GM23338 (cell line): Measurements from ENCODE around the gene ARHGAP36. TPM values are rescaled to one million over a fixed set of nuclear protein-coding genes. Genes with fewer than 3 reads are reported as not detected.

Source experiments
- ATAC-seq: fragments of 200-7000 bp; cut with Tn5 transposase; 3 replicates; pipeline ENCODE4 v1.9.1; 2020
- DNase-seq: peaks from one replicate; pipeline ENCODE4 v3.0.0-alpha.2; 2015; ENCODE audit warnings: low spot score
- H2AFZ ChIP-seq: fragments of 200-600 bp; sonication (generic); 2 replicates; pipeline ENCODE4 v1.8.0; 2016; ENCODE audit warnings: antibody characterized with exemption, mild to moderate bottlenecking, moderate library complexity
- H3F3A ChIP-seq: fragments of 200-600 bp; sonication (generic); replicated peaks from 2 replicates; pipeline ENCODE4 v1.8.0; 2017; ENCODE audit warnings: antibody characterized with exemption, mixed run types, low read depth
- H3K27ac ChIP-seq: fragments of 200-600 bp; sonication (generic); 2 replicates; pipeline ENCODE4 v1.6.1; 2016; ENCODE audit warnings: low read depth
- H3K27me3 ChIP-seq: fragments of 200-600 bp; sonication (generic); 2 replicates; pipeline ENCODE4 v1.8.0; 2016; ENCODE audit warnings: mild to moderate bottlenecking, mixed run types, moderate library complexity; ENCODE audit not compliant: insufficient read depth
- H3K36me3 ChIP-seq: fragments of 200-600 bp; sonication (generic); 2 replicates; pipeline ENCODE4 v1.8.0; 2016; ENCODE audit warnings: mild to moderate bottlenecking; ENCODE audit not compliant: insufficient read depth
- H3K4me1 ChIP-seq: fragments of 200-600 bp; sonication (generic); 2 replicates; pipeline ENCODE4 v1.8.0; 2016; ENCODE audit warnings: mild to moderate bottlenecking, moderate library complexity; ENCODE audit not compliant: insufficient read depth
- H3K4me2 ChIP-seq: fragments of 200-600 bp; sonication (generic); 2 replicates; pipeline ENCODE4 v1.7.1; 2017; ENCODE audit warnings: mixed run types
- H3K4me3 ChIP-seq: fragments of 200-600 bp; sonication (generic); 2 replicates; pipeline ENCODE4 v1.6.1; 2016; ENCODE audit warnings: mixed run types
- H3K79me2 ChIP-seq: fragments of 200-600 bp; sonication (generic); replicated peaks from 2 replicates; pipeline ENCODE4 v1.8.0; 2017; ENCODE audit warnings: mild to moderate bottlenecking; ENCODE audit not compliant: insufficient read depth
- H3K9me2 ChIP-seq: fragments of 200-600 bp; sonication (generic); 2 replicates; pipeline ENCODE4 v1.8.0; 2017; ENCODE audit not compliant: insufficient read depth
- H4K20me1 ChIP-seq: fragments of 200-600 bp; sonication (generic); replicated peaks from 2 replicates; pipeline ENCODE4 v1.8.0; 2017; ENCODE audit warnings: mild to moderate bottlenecking; ENCODE audit not compliant: insufficient read depth
- H3K27ac Mint-ChIP-seq: 2 replicates; pipeline ENCODE4 v1.8.0; 2020; ENCODE audit warnings: inconsistent platforms, mild to moderate bottlenecking, moderate library complexity, mixed read lengths
- H3K27me3 Mint-ChIP-seq: 3 replicates; pipeline ENCODE4 v1.8.0; 2022; ENCODE audit warnings: low read depth, mild to moderate bottlenecking, moderate library complexity, mixed read lengths, inconsistent platforms; ENCODE audit not compliant: insufficient read depth, poor library complexity
- H3K36me3 Mint-ChIP-seq: 3 replicates; pipeline ENCODE4 v1.8.0; 2021; ENCODE audit warnings: low read depth, mild to moderate bottlenecking, inconsistent platforms, moderate library complexity, mixed read lengths
- H3K4me1 Mint-ChIP-seq: 3 replicates; pipeline ENCODE4 v1.8.0; 2020; ENCODE audit warnings: mild to moderate bottlenecking, inconsistent platforms, mixed read lengths
- H3K4me3 Mint-ChIP-seq: 3 replicates; pipeline ENCODE4 v1.8.0; 2021; ENCODE audit warnings: moderate library complexity, mild to moderate bottlenecking, inconsistent platforms, mixed read lengths
- H3K9me3 Mint-ChIP-seq: 3 replicates; pipeline ENCODE4 v1.8.0; 2020; ENCODE audit warnings: moderate library complexity, mild to moderate bottlenecking, inconsistent platforms, mixed read lengths
- CREB1 ChIP-seq: fragments of 250-450 bp; sonication (Bioruptor Pico); IDR thresholded peaks from 2 replicates; pipeline ENCODE4 v1.5.0; 2020; ENCODE audit warnings: low read depth, mild to moderate bottlenecking, moderate library complexity
- CTCF ChIP-seq, 2 experiments: fragments of 200-600 bp in 1 of 2; sonication (generic) in 1 of 2; conservative IDR thresholded peaks; 2 replicates each; pipeline versions ENCODE4 v1.5.1 to v1.6.1; 2016 to 2017; ENCODE audit warnings: antibody characterized with exemption in 2 of 2, low read depth in 2 of 2, mild to moderate bottlenecking in 2 of 2, moderate library complexity in 1 of 2
- ETS1 ChIP-seq: IDR thresholded peaks from 2 replicates; pipeline ENCODE4 v1.6.1; 2016; ENCODE audit warnings: antibody characterized with exemption
- EZH2 ChIP-seq: fragments of 200-600 bp; sonication (generic); IDR thresholded peaks from one replicate; pipeline ENCODE4 v1.8.0; 2017; ENCODE audit warnings: antibody characterized with exemption, mild to moderate bottlenecking, low read depth; ENCODE audit not compliant: unreplicated experiment
- EZH2phosphoT487 ChIP-seq: fragments of 200-600 bp; sonication (generic); IDR thresholded peaks from one replicate; pipeline ENCODE4 v1.8.1; 2018; ENCODE audit warnings: antibody characterized with exemption; ENCODE audit not compliant: unreplicated experiment
- JUNB ChIP-seq: IDR thresholded peaks from one replicate; pipeline ENCODE4 v1.6.1; 2016; ENCODE audit warnings: antibody characterized with exemption; ENCODE audit not compliant: unreplicated experiment
- NANOG ChIP-seq: IDR thresholded peaks from 2 replicates; pipeline ENCODE4 v1.6.1; 2016; ENCODE audit warnings: antibody characterized with exemption, borderline replicate concordance
- POLR2AphosphoS5 ChIP-seq: IDR thresholded peaks from 2 replicates; pipeline ENCODE4 v1.6.1; 2016; ENCODE audit warnings: antibody characterized with exemption, low read depth
- STAT1 ChIP-seq: IDR thresholded peaks from one replicate; pipeline ENCODE4 v1.6.1; 2016; ENCODE audit warnings: antibody characterized with exemption; ENCODE audit not compliant: unreplicated experiment
- ZNF114 ChIP-seq: fragments of 250-450 bp; sonication (Bioruptor Pico); IDR thresholded peaks from 2 replicates; pipeline ENCODE4 v1.5.0; 2020; ENCODE audit warnings: mild to moderate bottlenecking, moderate library complexity
- polyA plus RNA-seq: library from polyadenylated mRNA; unstranded; fragments of >200 nt; fragmentation: Nextera tagmentation; extraction: Ambion mirVana; gene quantifications from 2 replicates; pipeline ENCODE4 v1.2.1, GENCODE V29; 2016
- total RNA-seq: library from RNA; depleted of rRNA; stranded (reverse); fragments of >200 nt; shearing (Covaris generic); gene quantifications from 2 replicates; pipeline ENCODE4 v1.2.3, GENCODE V29; 2014

Gene ARHGAP36
- total and polyA plus RNA-seq, 2 experiments from 2014 or later, result 0.21 TPM; not detected in 1

- no peak for TF ChIP-seq STAT1
These were observed 2.0 kb downstream of the ARHGAP36 start (continued) for GRCh38 chrX:131060147-131060546.

GRCh38 chrX:131061306-131061705, 3.2 kb downstream of the ARHGAP36 start:
- H3K27me3 ChIP-seq, result peaks cover 45% of the 10 kb centered on the region
- Mint-ChIP-seq H3K4me1 (peaks cover 17% of the 10 kb centered on the region), H3K9me3 (no peaks in the 10 kb centered on the region), H3K27me3 (peaks cover 26% of the 10 kb centered on the region), H3K36me3 (no peaks in the 10 kb centered on the region), H3K4me3 (no peak overlapping the region), H3K27ac (no peak overlapping the region)
- H2AFZ ChIP-seq, result no peak overlapping the region
- ATAC-seq, result no peak
- H3K4me2 ChIP-seq, result no peak overlapping the region
- H3F3A ChIP-seq, result no peaks in the 10 kb centered on the region
- no peak overlapping the region for H3K27ac ChIP-seq
- H3K79me2 ChIP-seq, result no peaks in the 10 kb centered on the region
- no peak overlapping the region for H3K4me3 ChIP-seq
- peaks cover under 1% of the 10 kb centered on the region; the same call in 1 of the 2 replicates for H3K4me1 ChIP-seq
- TF ChIP-seq JUNB, result no peak
- TF ChIP-seq ETS1, result no peak
- no peak for TF ChIP-seq CTCF (conservative IDR thresholded peaks at IDR 0.05; ENCODE audit: low read depth in 2 of 2)
- no peak for TF ChIP-seq CREB1 (CRISPR knock-in tag)
- no peak for TF ChIP-seq EZH2phosphoT487
- no peak for TF ChIP-seq POLR2AphosphoS5
- no peak for TF ChIP-seq NANOG
- no peak for TF ChIP-seq EZH2
- no peak for TF ChIP-seq STAT1
- TF ChIP-seq ZNF114 (CRISPR knock-in tag), result no peak
- H3K9me2 ChIP-seq, result no peaks in the 10 kb centered on the region
- no peaks in the 10 kb centered on the region for H4K20me1 ChIP-seq
- no peak for DNase-seq
- H3K36me3 ChIP-seq, result no peaks in the 10 kb centered on the region

DNA sequence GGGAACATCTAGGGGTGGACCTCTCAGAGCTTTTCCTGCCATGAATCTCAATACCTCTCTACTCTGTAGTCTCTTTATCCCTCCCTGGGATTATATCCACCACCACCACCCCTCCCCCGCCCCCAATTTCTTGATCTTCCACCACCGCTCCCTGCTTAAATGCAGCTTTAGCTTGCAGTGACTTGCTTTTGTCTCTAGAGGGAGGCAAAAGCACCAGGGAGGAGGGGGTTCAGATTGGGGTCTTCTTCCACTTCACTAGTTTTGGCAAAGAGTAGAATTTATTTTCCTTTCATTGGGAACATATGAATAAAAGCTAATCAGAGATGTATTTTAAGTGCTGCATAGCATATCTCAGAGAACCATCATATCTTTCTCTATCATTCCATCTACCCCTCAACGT, 5.5 kb downstream of the ARHGAP36 start:
- H3K36me3 ChIP-seq, result no peaks in the 10 kb centered on the region

More for the DNA sequence above, 5.5 kb downstream of the ARHGAP36 start:
- H2AFZ ChIP-seq, result no peak overlapping the region
- Mint-ChIP-seq H3K4me1 (peaks cover 23% of the 10 kb centered on the region), H3K9me3 (no peaks in the 10 kb centered on the region), H3K27ac (no peak overlapping the region), H3K36me3 (no peaks in the 10 kb centered on the region), H3K27me3 (peaks cover 15% of the 10 kb centered on the region), H3K4me3 (no peak overlapping the region)
- H3K9me2 ChIP-seq, result no peaks in the 10 kb centered on the region
- DNase-seq (peak; percentile 63), ATAC-seq (no peak)
- no peaks in the 10 kb centered on the region for H3F3A ChIP-seq
- H3K4me1 ChIP-seq, result peaks cover 7% of the 10 kb centered on the region; the same call in 1 of the 2 replicates
- H3K4me2 ChIP-seq, result no peak overlapping the region
- no peak overlapping the region for H3K4me3 ChIP-seq
- no peaks in the 10 kb centered on the region for H3K79me2 ChIP-seq
- TF ChIP-seq POLR2AphosphoS5, result no peak
- no peak for TF ChIP-seq EZH2
- peak; percentile 55 to 64 for TF ChIP-seq CTCF (conservative IDR thresholded peaks at IDR 0.05; ENCODE audit: low read depth in 2 of 2)
- TF ChIP-seq JUNB, result no peak
- no peaks in the 10 kb centered on the region for H4K20me1 ChIP-seq
- peaks cover 41% of the 10 kb centered on the region for H3K27me3 ChIP-seq
- H3K27ac ChIP-seq, result no peak overlapping the region
